ENCODE measurements around the gene ADAD2.
"Not testable (repeated sequence)": the region's sequence is repeated elsewhere in the genome, so short reads cannot be mapped to it uniquely, and the experiment has no call there.

Gene ADAD2

DNA sequence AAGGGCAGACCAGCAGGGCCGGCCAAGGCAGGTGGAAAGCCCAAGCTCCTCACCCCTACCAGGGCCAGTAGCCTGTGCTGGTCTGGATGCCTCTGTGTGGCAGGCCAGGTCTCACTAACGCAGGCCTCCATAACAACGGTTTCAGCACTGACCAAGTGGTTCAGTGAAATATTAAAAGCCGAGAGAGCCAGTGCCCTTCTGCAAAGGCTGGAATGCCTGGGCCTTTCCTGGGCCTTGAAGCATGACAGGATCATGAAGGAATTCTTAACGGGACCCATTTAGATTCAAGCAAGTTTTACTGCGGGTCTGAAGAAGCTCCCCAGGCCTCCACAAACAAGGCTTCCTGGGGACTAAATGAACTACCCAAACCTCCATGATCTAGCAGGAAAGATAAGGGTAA, 16.3 kb downstream of the ADAD2 start:
- in situ Hi-C loops (cut with HindIII; ENCODE audit: low pct_unique_long_range_greater_than_20kb, low sequenced_read_pairs), result no loop called here
- TF ChIP-seq JUND (IDR thresholded peaks at IDR 0.05; ENCODE audit: low read depth), result no peak
- no peak for DNase-seq (ENCODE audit: low read depth in 1 of 2, low spot score in 1 of 2)

DNA sequence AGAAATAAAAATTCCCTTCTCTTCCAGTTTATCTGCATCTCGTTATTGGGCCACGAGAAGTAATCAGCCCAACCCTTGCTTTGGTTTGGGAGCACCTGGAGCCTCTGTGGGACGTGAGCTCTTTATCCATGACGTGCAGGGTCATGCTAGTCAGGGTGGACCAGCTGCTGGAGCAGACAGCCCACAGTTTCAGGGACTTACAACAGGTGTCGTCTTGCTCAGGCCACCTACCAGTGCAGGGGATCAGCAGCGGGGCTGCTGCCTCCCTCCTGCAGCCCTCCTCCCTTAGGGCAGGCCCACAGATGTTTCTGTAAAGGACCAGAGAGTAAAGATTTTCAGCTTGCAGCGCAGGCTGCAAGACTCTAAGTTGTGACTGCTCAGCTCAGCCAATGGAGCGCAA, 16.9 kb downstream of the ADAD2 start:
- DNase-seq (ENCODE audit: low read depth in 1 of 2, low spot score in 1 of 2), result no peak
- in situ Hi-C loops (cut with HindIII; ENCODE audit: low pct_unique_long_range_greater_than_20kb, low sequenced_read_pairs), result no loop called here
- no peak for TF ChIP-seq JUND (IDR thresholded peaks at IDR 0.05; ENCODE audit: low read depth)

DNA sequence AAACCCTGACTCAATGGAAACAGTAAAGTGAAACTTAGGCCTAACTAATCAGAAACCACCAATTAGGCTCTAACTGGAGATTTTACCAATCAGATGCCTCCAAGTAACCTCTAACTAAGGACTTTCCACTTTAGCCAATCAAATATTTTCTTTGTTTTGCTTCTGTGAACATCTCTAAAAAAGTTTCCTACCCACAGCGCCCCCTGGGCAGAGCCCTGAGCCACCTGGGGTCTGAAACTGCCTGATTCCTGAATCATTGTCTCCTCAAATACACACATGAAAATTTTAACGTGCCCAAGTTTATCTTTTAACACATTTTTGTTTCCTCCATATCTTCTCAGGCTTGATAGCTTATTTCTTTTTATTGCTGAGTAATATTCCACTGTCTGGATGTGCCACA, 19.0 kb downstream of the ADAD2 start:
- in situ Hi-C loops (cut with HindIII; ENCODE audit: low pct_unique_long_range_greater_than_20kb, low sequenced_read_pairs), result no loop called here
- TF ChIP-seq JUND (IDR thresholded peaks at IDR 0.05; ENCODE audit: low read depth), result no peak
- no peak for DNase-seq (ENCODE audit: low read depth in 1 of 2, low spot score in 1 of 2)

DNA sequence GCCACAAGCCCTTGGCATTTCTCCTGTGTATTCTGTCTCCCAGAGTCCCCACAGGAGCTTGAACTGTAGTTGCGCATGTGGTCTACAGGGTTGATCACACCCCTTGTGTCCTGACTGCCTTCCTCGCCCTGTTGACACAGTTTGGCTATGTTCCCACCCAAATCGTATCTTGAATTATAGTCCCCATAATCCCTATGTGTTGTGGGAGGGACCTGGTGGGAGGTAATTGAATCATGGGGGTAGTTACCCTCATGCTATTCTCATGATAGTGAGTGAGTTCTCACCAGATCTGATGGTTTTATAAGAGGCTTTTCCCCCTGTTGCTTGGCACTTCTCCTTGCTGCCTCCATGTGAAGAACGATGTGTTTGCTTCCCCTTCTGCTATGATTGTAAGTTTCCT, 21.2 kb downstream of the ADAD2 start:
- no peak for DNase-seq (ENCODE audit: low read depth in 1 of 2, low spot score in 1 of 2)
- in situ Hi-C loops (cut with HindIII; ENCODE audit: low pct_unique_long_range_greater_than_20kb, low sequenced_read_pairs), result no loop called here
- TF ChIP-seq JUND (IDR thresholded peaks at IDR 0.05; ENCODE audit: low read depth), result no peak

DNA sequence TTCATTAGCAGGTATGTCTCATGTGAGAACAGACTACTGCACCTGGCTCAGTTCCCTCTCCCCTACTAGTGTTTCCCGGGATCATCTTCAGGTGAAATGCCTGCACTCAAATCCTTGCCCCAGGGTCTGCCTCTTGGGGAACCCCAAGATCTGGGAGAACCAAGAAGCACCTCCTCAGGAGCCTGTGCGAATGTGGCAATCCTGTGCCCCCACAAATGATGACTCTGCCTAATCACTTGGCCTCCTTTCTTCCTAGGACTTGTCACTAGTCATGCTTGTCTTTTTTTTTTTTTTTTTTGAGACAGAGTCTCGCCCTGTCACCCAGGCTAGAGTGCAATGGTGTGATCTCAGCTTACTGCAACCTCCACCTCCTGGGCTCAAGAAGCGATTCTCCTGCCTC, 21.7 kb downstream of the ADAD2 start:
- no peak for DNase-seq (ENCODE audit: low read depth in 1 of 2, low spot score in 1 of 2)
- TF ChIP-seq JUND (IDR thresholded peaks at IDR 0.05; ENCODE audit: low read depth), result no peak
- in situ Hi-C loops (cut with HindIII; ENCODE audit: low pct_unique_long_range_greater_than_20kb, low sequenced_read_pairs), result no loop called here

DNA sequence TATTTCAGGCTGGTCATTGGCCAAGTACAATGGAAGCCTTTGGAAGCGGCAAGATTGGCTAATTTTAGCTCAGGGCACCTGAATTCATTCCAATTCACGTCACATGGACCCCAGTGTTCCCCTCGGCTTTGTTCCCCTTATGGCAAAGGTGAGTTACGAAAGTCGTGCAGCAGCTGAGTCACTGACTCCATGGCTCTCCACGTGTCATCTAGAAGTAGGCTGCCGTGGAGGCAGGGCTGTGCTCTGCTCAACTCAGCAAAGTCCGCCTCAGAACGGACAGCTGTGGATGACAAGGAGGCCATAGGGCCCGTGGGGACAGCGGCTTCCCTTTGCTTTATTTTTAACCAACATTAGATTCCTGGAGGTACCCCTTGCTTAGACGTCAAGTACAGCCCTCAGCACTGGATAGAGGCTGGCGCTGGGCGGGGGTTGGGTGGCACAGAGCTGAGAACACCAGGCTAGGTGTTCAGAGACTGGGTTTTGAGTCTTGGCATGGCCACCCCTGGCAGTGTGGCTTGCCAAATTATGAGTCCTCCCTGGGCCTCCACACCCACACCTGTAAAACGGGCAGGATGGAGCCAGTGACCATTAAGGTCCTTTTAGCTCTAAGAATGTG, 23.6 kb downstream of the ADAD2 start:
- TF ChIP-seq JUND (IDR thresholded peaks at IDR 0.05; ENCODE audit: low read depth), result no peak
- DNase-seq (ENCODE audit: low read depth in 1 of 2, low spot score in 1 of 2), result no peak
- in situ Hi-C loops (cut with HindIII; ENCODE audit: low pct_unique_long_range_greater_than_20kb, low sequenced_read_pairs), result no loop called here

DNA sequence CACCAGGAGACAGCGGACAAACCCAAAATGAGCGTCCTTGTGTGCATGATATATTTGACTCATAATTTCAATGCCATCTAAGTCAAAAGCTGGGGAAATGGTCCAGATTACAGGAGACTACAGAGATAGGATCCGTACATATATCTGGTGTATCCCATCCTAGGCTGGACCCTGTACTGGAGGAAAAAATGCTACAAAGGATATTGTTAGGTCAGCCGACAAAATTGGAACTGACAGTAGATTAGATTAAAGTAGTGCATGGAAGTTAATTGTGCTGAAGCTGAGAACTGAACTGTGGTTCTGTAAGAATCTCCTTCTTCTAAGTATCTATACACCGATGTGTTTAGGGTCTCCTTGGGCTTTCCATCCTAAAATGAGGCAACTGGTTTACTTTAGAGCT, 24.6 kb downstream of the ADAD2 start:
- no peak for TF ChIP-seq JUND (IDR thresholded peaks at IDR 0.05; ENCODE audit: low read depth)
- DNase-seq (ENCODE audit: low read depth in 1 of 2, low spot score in 1 of 2), result no peak
- in situ Hi-C loops (cut with HindIII; ENCODE audit: low pct_unique_long_range_greater_than_20kb, low sequenced_read_pairs), result no loop called here

DNA sequence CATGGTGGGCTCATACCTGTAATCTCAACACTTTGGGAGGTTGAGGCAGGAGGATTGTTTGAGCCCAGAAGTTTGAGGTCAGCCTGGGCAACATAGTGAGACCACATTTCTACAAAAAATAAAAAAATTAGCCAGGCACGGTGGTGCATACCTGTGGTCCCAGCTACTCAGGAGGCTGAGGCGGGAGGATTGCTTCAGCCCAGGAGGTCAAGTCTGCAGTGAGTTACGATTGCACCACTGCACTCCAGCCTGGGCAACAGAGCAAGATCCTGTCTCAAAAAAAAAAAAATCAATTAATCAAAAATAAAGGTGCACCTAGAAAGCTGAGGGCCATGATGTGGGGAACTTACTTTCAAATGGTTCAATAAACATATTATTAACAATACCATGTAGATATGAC, 25.2 kb downstream of the ADAD2 start:
- in situ Hi-C loops (cut with HindIII; ENCODE audit: low pct_unique_long_range_greater_than_20kb, low sequenced_read_pairs); DNase-seq (ENCODE audit: low read depth in 1 of 2, low spot score in 1 of 2): not testable (repeated sequence)

DNA sequence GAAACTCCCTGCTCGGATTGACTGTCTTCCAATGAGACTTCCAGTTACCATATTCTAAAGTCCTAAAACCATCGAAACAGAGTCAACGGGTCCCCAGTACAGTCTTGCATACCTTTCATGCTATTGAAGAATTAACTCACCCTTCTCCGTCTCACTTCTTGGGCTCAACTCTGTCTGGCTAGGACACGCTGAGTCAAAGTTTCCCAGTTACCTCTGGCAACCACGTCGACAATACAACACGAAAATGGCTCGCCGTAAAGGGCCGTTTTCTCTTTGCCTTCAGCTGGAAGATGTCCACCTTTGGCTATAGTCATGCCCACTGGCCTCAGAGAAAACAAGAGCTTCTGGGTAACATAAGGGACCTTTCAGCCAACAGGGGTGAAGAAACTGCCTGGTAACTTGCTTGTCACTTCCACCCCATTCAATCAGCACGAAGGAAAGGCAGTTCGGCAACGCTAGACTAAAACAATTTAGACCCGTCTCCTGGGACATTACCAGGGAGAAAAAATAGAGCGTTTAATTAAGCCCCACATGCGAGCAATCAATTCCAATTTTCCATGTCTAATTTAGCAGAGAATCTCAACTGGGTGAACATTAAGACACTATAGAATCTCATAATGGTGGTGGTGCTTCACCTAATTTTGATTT, 27.3 kb downstream of the ADAD2 start:
- DNase-seq (ENCODE audit: low read depth in 1 of 2, low spot score in 1 of 2), result no peak
- in situ Hi-C loops (cut with HindIII; ENCODE audit: low pct_unique_long_range_greater_than_20kb, low sequenced_read_pairs), result no loop called here
- TF ChIP-seq JUND (IDR thresholded peaks at IDR 0.05; ENCODE audit: low read depth), result no peak

DNA sequence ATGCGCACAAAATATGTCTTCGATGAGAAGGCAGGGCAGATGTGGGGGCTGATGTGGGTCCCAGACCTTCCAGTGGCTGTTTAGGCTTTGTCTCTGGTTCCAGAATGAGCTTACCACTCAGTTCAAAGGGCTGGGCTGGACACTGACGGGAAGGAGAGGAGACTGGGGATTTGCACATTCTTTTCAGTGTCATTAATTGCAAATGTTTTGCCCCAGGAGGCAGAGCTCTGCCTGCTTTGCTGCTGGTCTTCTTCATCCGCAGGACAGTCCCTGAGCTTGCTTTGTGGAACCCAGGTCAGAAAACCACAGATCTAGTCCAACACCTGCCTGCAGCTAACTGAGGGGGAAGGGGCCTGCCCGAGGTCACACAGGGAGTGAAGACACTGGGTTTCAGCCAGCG, 28.0 kb downstream of the ADAD2 start:
- DNase-seq (ENCODE audit: low read depth in 1 of 2, low spot score in 1 of 2), result no peak
- no peak for TF ChIP-seq JUND (IDR thresholded peaks at IDR 0.05; ENCODE audit: low read depth)
- in situ Hi-C loops (cut with HindIII; ENCODE audit: low pct_unique_long_range_greater_than_20kb, low sequenced_read_pairs), result no loop called here

DNA sequence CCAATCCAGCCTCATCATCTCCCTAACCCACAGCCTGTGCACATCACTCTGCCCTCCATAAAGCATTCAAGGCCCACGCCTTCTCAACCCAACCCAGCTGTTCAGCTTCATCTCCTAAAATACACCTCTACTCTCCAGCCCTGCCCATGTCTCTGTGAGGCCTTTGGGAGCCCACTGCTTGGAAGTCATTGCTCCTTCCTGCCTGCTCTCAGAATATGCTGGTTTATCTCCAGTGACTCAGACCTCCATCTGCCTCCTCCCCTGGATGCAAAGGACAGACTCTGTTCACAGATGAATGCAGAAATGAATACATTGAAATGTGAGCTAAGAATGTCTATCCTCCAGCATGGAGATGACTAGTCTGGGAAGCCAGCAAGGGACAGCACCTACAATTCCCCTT, 29.9 kb downstream of the ADAD2 start:
- TF ChIP-seq JUND (IDR thresholded peaks at IDR 0.05; ENCODE audit: low read depth), result no peak
- in situ Hi-C loops (cut with HindIII; ENCODE audit: low pct_unique_long_range_greater_than_20kb, low sequenced_read_pairs), result no loop called here
- no peak for DNase-seq (ENCODE audit: low read depth in 1 of 2, low spot score in 1 of 2)

DNA sequence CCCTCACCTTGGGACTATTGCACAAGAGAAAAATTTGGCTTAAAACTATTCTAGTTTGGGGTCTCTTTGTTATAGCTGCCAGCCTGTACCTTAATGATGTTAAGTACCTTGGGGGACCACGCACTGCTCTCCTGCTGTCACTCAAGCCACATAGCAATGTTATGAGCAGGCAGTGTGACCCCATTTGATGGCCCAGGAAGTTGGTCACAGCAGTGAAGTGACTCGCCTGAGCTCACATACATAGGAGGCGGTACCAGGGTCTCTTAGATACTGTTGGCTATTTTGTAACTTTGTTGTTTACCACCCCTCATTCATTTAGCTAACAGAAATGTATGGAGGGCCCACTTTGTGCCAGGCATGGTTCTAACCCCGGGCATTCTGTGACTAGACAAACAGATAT, 32.5 kb downstream of the ADAD2 start:
- no peak for TF ChIP-seq JUND (IDR thresholded peaks at IDR 0.05; ENCODE audit: low read depth)
- in situ Hi-C loops (cut with HindIII; ENCODE audit: low pct_unique_long_range_greater_than_20kb, low sequenced_read_pairs), result no loop called here
- no peak for DNase-seq (ENCODE audit: low read depth in 1 of 2, low spot score in 1 of 2)

DNA sequence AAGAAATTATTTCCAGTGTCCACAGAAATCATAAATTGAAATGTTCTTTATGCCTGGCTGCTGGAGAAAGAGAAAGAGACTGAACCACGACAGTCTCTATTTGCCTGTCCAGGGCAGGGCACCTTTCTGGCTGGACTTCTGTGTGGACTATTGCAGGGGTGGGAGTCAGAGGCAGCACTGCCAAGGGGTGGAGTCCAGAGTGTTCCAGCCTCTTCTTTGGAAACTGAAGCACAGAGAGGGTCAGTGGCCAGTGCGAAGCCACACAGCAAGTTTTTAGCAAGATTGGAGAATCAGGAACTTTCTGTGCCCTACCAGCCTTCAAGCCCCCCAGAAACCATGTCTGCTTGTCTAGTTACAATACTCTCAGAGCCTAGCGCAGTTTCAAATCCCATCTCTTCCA, 33.6 kb downstream of the ADAD2 start:
- TF ChIP-seq JUND (IDR thresholded peaks at IDR 0.05; ENCODE audit: low read depth), result no peak
- in situ Hi-C loops (cut with HindIII; ENCODE audit: low pct_unique_long_range_greater_than_20kb, low sequenced_read_pairs), result no loop called here
- no peak for DNase-seq (ENCODE audit: low read depth in 1 of 2, low spot score in 1 of 2)

DNA sequence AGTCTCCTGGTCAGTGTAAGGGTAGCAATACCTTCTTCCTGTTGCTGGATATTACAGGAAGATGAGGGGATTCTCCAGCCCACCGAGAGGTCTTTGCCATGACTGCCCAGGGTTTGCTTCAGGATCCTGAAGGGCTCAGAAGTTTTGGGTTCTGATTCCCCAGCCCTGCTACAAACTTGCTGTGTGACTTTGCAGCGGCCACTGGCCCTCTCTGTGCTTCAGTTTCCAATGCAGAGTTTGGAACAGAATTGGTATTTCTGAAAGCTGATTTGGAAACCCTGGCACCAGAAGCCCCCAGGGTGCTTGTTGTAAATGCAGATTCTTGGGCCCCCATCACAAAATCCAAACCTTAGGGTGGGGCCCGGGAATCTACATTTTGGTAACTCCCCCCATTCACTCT, 34.2 kb downstream of the ADAD2 start:
- TF ChIP-seq JUND (IDR thresholded peaks at IDR 0.05; ENCODE audit: low read depth), result no peak
- in situ Hi-C loops (cut with HindIII; ENCODE audit: low pct_unique_long_range_greater_than_20kb, low sequenced_read_pairs), result no loop called here
- no peak for DNase-seq (ENCODE audit: low read depth in 1 of 2, low spot score in 1 of 2)
